Fibroblast of mammary gland (primary cell): ENCODE measurements around the gene PPM1L.

Experiments used
- DNase-seq: peaks from one replicate; pipeline ENCODE4 v3.0.0-alpha.2; 2010; ENCODE audit warnings: low read depth
- H3K4me3 ChIP-seq: 2 replicates; pipeline ENCODE4 v1.5.1; 2011; ENCODE audit warnings: low read depth, mild to moderate bottlenecking, low read length, moderate library complexity; ENCODE audit not compliant: control insufficient read depth
- CTCF ChIP-seq: conservative IDR thresholded peaks from 2 replicates; pipeline ENCODE4 v1.5.1; 2011; ENCODE audit warnings: low read depth, low read length, inconsistent platforms; ENCODE audit not compliant: control insufficient read depth, insufficient read depth

Gene PPM1L

GRCh38 chr3:161126495-161126894 lies 370.5 kb downstream of the PPM1L start:
- DNase-seq = no peak
- H3K4me3 ChIP-seq = no peak overlapping the region
- no peak for TF ChIP-seq CTCF
